CD4-positive, alpha-beta T cell treated with Interleukin-17A for 4 hours (primary cell): ENCODE measurements around the gene SYNDIG1.

Source experiments
- DNase-seq: peaks from one replicate; pipeline ENCODE4 v3.0.0-alpha.2; 2020; ENCODE audit warnings: mixed read lengths

SYNDIG1 gene

GRCh38 chr20:24699321-24700165 lies 230.1 kb downstream of the SYNDIG1 start:
- DNase-seq, result no peak

DNA sequence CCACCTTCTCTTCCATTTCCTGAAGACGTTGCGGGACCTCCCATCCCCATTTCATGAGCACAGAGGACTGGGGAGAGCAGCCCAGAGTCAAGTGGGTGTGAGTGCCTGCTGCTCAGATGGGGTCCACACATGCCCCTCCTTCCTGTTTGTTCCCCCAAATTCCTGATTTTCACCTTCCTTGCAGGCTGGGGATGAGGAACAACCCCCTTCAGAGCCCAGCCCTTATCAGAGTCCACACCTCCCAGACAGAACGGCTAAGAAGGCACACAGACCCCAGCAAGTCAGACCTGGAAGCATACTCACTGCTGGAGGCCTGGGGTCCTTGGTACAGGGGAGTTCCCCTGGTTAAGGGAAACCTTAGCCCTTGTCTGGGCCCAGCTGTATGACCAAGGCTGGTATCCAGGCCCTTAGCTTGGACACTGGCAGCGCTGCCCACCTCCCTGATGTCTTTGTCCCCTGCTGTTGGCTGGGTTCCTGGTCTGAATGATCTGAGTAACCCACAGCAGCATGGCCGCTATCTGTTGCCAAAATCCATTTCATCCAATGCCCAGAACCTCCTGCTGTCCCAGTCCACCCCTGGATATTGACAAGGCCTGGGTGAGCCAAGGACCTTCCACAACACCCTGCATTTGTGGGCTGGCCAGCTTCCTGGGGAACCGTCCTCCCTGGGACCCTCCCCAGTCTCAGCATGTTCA lies 230.9 kb downstream of the SYNDIG1 start:
- DNase-seq, result no peak

- no peak for DNase-seq
These were observed 231.6 kb downstream of the SYNDIG1 start for GRCh38 chr20:24701027-24701426.

DNA sequence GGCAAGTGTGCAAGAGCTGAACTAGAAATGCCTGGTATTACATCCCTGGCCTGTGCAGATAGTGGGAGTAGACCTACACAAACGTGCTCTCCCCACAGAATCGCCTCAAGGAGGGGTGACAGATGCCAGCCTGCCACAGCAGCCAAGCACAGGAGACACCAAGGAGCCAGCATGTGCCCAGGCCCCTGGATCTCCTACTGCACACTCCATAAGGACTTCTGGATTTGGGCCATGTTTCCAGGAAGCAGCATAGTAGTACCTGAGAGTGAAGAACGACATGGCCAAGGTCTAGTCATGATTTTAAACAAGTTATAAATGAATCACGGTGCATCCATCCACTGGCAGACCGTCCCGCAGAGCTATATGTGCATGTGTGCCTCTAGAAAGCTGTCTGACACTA lies 232.2 kb downstream of the SYNDIG1 start:
- no peak for DNase-seq

DNA sequence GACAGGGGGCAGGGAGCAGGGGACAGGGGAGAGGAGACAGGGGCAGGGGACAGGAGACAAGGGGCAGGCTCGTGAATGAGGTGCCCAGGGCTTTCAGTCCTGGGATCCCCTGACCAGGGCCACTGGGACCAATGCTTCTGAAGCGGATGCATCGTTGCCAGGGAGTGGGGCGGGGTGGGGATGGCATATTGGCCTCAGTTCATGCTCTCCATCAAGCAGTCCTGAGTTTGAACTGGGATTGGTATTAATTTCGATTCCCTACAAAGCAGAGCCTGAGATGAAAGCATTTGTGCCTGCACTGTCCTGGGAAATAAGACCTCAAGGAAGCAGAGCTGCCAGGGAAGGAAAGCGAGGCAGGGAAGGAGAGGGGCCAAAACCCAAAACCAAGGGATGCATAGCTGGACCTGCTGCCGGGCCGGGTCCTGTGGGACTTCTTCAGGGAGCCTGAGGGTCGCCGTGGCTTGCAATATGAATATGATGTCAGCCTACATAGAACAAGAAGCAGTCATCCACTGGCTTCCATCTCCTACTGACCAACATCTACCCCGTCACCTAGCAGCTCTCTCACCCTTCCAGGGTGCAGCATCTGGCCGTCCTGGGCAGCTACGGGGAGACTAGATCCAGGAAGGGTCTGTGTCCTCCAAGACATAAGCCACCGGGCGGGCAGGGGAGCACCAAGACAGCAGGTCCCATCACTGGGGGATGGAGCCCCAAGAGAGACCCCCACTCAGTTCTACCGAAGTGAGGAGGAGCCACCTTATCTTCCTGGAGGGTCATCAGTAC lies 233.3 kb downstream of the SYNDIG1 start:
- DNase-seq, result no peak

DNA sequence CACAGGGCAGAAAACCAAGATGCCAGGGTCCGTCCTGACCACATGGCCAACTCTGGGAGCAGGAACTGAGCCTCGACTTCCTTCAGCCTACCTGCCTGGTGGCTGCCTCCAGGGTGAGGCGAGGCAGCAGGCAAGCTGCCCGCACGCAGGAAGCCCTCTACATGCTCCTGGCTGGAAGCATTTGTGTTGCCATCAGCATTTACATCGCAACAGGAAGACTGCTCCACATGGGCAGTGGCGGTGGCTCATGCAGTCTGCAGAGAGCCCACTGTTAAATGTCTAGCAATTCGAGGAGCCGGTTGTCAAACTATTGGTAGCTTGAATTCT lies 233.8 kb downstream of the SYNDIG1 start:
- DNase-seq, result no peak

GRCh38 chr20:24704899-24705298 lies 235.5 kb downstream of the SYNDIG1 start:
- no peak for DNase-seq

GRCh38 chr20:24705486-24705885 lies 236.1 kb downstream of the SYNDIG1 start:
- no peak for DNase-seq

DNA sequence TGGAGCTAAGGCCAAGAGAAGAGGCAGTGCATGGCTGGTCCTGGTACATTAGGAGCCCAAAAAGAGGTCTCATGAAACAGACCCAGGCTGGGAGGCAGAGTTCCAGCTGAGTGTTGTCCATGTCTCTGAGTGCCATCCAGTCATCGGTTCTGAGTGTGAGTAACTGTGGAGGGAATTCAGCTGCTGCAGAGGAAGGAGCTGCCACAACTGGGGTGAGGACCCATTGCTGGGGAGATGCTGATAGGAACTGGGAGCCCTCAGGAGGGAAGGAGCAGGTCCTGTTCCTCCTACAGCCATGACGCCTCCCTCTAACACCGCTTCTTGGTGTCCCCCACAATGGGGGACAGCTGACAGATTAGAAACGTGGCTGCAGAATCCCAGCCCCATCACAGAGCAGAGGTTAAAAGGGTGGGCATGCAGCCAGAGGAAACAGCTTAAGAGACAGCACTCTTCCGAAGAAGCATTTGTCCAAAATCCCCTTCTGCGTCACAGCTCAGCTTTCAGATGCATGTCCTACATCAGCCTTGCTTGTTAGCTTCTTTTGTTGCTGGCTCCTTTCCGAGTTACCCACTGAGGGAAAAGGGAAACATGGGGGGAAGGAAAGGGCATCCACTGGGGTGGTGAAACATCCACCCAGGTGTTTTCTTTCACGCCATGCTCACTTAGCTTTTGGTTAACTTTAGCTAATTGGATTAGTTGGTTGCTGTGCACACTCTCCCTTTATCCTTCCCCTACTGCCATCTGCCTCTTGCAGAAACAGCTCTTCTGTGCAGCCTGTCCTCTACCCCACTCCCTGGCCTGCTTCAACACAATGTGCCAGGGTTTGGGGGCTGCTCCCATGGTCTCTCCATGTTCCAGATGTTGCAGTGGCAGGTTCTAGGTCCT lies 239.2 kb downstream of the SYNDIG1 start:
- no peak for DNase-seq
